HepG2 (cell line): ENCODE results near the gene KANSL1L. TPM values are rescaled to one million over a fixed set of nuclear protein-coding genes. Genes with fewer than 3 reads are reported as not detected.

Source experiments
- CREBL2 ChIP-seq: sonication (generic); formaldehyde crosslinking; IDR thresholded peaks from 2 replicates; pipeline ENCODE4 v1.8.1; 2023; ENCODE audit warnings: missing genetic modification reagents, mild to moderate bottlenecking, borderline replicate concordance
- ETV6 ChIP-seq: sonication (generic); formaldehyde crosslinking; conservative IDR thresholded peaks from 2 replicates; pipeline ENCODE4 v1.4.0; 2020; ENCODE audit warnings: missing genetic modification reagents
- FOXM1 ChIP-seq: sonication (generic); formaldehyde crosslinking; IDR thresholded peaks from 2 replicates; pipeline ENCODE4 v1.5.0; 2020; ENCODE audit warnings: missing genetic modification reagents
- GZF1 ChIP-seq: sonication (generic); formaldehyde crosslinking; IDR thresholded peaks from 2 replicates; pipeline ENCODE4 v1.5.1; 2020; ENCODE audit warnings: mild to moderate bottlenecking, missing genetic modification reagents
- HNRNPK ChIP-seq: fragments of 200-400 bp; formaldehyde crosslinking; IDR thresholded peaks from 2 replicates; pipeline ENCODE4 v1.6.1; 2018; ENCODE audit warnings: low read length, low read depth, moderate library complexity, mild to moderate bottlenecking; ENCODE audit not compliant: poor library complexity, severe bottlenecking
- KLF6 ChIP-seq: IDR thresholded peaks from 2 replicates; pipeline ENCODE4 v1.8.0; 2016; ENCODE audit warnings: missing biosample characterization, missing genetic modification reagents
- LBX2 ChIP-seq: sonication (generic); formaldehyde crosslinking; IDR thresholded peaks from 2 replicates; pipeline ENCODE4 v1.5.0; 2020; ENCODE audit warnings: missing genetic modification reagents, mild to moderate bottlenecking, borderline replicate concordance
- PLRG1 ChIP-seq: fragments of 450-650 bp; conservative IDR thresholded peaks from 2 replicates; pipeline ENCODE4 v1.6.1; 2016
- RARG ChIP-seq: sonication (generic); formaldehyde crosslinking; IDR thresholded peaks from 2 replicates; pipeline ENCODE4 v1.4.0; 2020; ENCODE audit warnings: low read depth, mild to moderate bottlenecking, missing genetic modification reagents
- RBAK ChIP-seq: sonication (generic); formaldehyde crosslinking; IDR thresholded peaks from 2 replicates; pipeline ENCODE4 v1.5.1; 2020; ENCODE audit warnings: mild to moderate bottlenecking, missing genetic modification reagents
- STAG1 ChIP-seq: sonication (generic); formaldehyde crosslinking; IDR thresholded peaks from 2 replicates; pipeline ENCODE4 v1.4.0; 2020; ENCODE audit warnings: missing genetic modification reagents
- TP53 ChIP-seq: sonication (generic); formaldehyde crosslinking; conservative IDR thresholded peaks from 2 replicates; pipeline ENCODE4 v1.4.0; 2020; ENCODE audit warnings: missing genetic modification reagents
- XBP1 ChIP-seq: sonication (generic); formaldehyde crosslinking; IDR thresholded peaks from 2 replicates; pipeline ENCODE4 v1.5.0; 2020; ENCODE audit warnings: missing genetic modification reagents
- ZBTB2 ChIP-seq: sonication (generic); formaldehyde crosslinking; IDR thresholded peaks from 2 replicates; pipeline ENCODE4 v1.8.0; 2022; ENCODE audit warnings: low read depth, missing genetic modification reagents
- ZBTB3 ChIP-seq: sonication (generic); formaldehyde crosslinking; IDR thresholded peaks from 2 replicates; pipeline ENCODE4 v1.4.0; 2020; ENCODE audit warnings: low read depth, mild to moderate bottlenecking, moderate library complexity, missing genetic modification reagents, borderline replicate concordance
- ZMAT5 ChIP-seq: sonication (generic); formaldehyde crosslinking; IDR thresholded peaks from 2 replicates; pipeline ENCODE4 v1.5.0; 2020; ENCODE audit warnings: mild to moderate bottlenecking, low read depth, missing genetic modification reagents, borderline replicate concordance
- ZNF232 ChIP-seq: sonication (generic); formaldehyde crosslinking; IDR thresholded peaks from 2 replicates; pipeline ENCODE4 v1.4.0; 2020; ENCODE audit warnings: missing genetic modification reagents, borderline replicate concordance
- ZNF253 ChIP-seq: sonication (generic); formaldehyde crosslinking; IDR thresholded peaks from 2 replicates; pipeline ENCODE4 v1.8.0; 2022; ENCODE audit warnings: mild to moderate bottlenecking, missing genetic modification reagents, borderline replicate concordance
- ZNF34 ChIP-seq: sonication (generic); formaldehyde crosslinking; IDR thresholded peaks from 2 replicates; pipeline ENCODE4 v1.4.0; 2020; ENCODE audit warnings: mild to moderate bottlenecking, missing genetic modification reagents, borderline replicate concordance
- ZNF383 ChIP-seq: sonication (generic); formaldehyde crosslinking; IDR thresholded peaks from 2 replicates; pipeline ENCODE4 v1.4.0; 2020; ENCODE audit warnings: missing genetic modification reagents, mild to moderate bottlenecking, borderline replicate concordance
- ZNF44 ChIP-seq: sonication (generic); formaldehyde crosslinking; IDR thresholded peaks from 2 replicates; pipeline ENCODE4 v1.5.1; 2020; ENCODE audit warnings: mild to moderate bottlenecking, missing genetic modification reagents
- ZNF530 ChIP-seq: sonication (generic); formaldehyde crosslinking; IDR thresholded peaks from 2 replicates; pipeline ENCODE4 v1.5.0; 2020; ENCODE audit warnings: low read depth, mild to moderate bottlenecking, missing genetic modification reagents
- ZNF543 ChIP-seq: sonication (generic); formaldehyde crosslinking; IDR thresholded peaks from 2 replicates; pipeline ENCODE4 v1.4.0; 2020; ENCODE audit warnings: mild to moderate bottlenecking, missing genetic modification reagents
- ZNF597 ChIP-seq: sonication (generic); formaldehyde crosslinking; IDR thresholded peaks from 2 replicates; pipeline ENCODE4 v1.5.0; 2020; ENCODE audit warnings: missing genetic modification reagents
- ZNF607 ChIP-seq: sonication (generic); formaldehyde crosslinking; IDR thresholded peaks from 2 replicates; pipeline ENCODE4 v1.5.1; 2020; ENCODE audit warnings: missing genetic modification reagents, mild to moderate bottlenecking, borderline replicate concordance
- ZNF614 ChIP-seq: IDR thresholded peaks from 2 replicates; pipeline ENCODE4 v1.6.1; 2018; ENCODE audit warnings: missing biosample characterization, missing genetic modification reagents, inconsistent platforms, borderline replicate concordance
- polyA plus RNA-seq, 8 experiments: library from polyadenylated mRNA; depleted of rRNA in 3 of 8; stranded (reverse) in 7 of 8; unstranded in 1 of 8; fragments of >200 nt; fragmentation: Illumina TruSeq in 4 of 8; extraction: Trizol in 4 of 8; gene quantifications; 2 replicates each; pipeline versions ENCODE4 v1.2.1 to v1.2.3, GENCODE V29; 2011 to 2016; ENCODE audit warnings: low read depth in 4 of 8, missing spikeins in 1 of 8, mixed read lengths in 1 of 8; ENCODE audit not compliant: insufficient read depth in 1 of 8
- total RNA-seq, 5 experiments: library from RNA; depleted of rRNA; stranded (reverse); fragments of >200 nt; fragmentation: Illumina TruSeq; extraction: Trizol; gene quantifications; 2 replicates each; pipeline ENCODE4 v1.2.3, GENCODE V29; 2016; ENCODE audit warnings: low read depth in 1 of 5

The KANSL1L gene
- total and polyA plus RNA-seq, 2 of the 13 experiments (the other 11 are each of a cell fraction or from before 2014, with no cell fraction given): 5.4 to 10.3 TPM

- TF ChIP-seq ZNF597 (CRISPR knock-in tag) (no peak), ZNF232 (CRISPR knock-in tag) (peak; percentile 22; the same call in 1 of the 2 replicates), HNRNPK (no peak), ZNF530 (no peak), ZNF607 (CRISPR knock-in tag) (peak; percentile 49; the same call in 1 of the 2 replicates), ZNF44 (CRISPR knock-in tag) (0 out of 2 replicates have a peak, but pooled peaks have one; percentile 85), ETV6 (CRISPR knock-in tag) (no peak), ZBTB3 (peak; percentile 32; the same call in 1 of the 2 replicates), FOXM1 (no peak), LBX2 (CRISPR knock-in tag) (0 out of 2 replicates have a peak, but pooled peaks have one; percentile 45), ZBTB2 (CRISPR knock-in tag) (no peak), KLF6 (CRISPR knock-in tag) (no peak), ZNF383 (CRISPR knock-in tag) (no peak), XBP1 (CRISPR knock-in tag) (no peak), PLRG1 (no peak), ZNF253 (CRISPR knock-in tag) (0 out of 2 replicates have a peak, but pooled peaks have one; percentile 21), RBAK (CRISPR knock-in tag) (no peak), ZMAT5 (CRISPR knock-in tag) (no peak), RARG (CRISPR knock-in tag) (no peak), ZNF543 (CRISPR knock-in tag) (no peak), GZF1 (CRISPR knock-in tag) (no peak; the same call in 1 of the 2 replicates), ZNF614 (CRISPR knock-in tag) (peak; percentile 64; the same call in 1 of the 2 replicates), ZNF34 (CRISPR knock-in tag) (no peak), CREBL2 (CRISPR knock-in tag) (peak; percentile 71; the same call in 1 of the 2 replicates), TP53 (CRISPR knock-in tag) (no peak), STAG1 (CRISPR knock-in tag) (0 out of 2 replicates have a peak, but pooled peaks have one; percentile 12)
These were observed 168.8 kb downstream of the KANSL1L start, which contains the start of gene RPE (continued) for GRCh38 chr2:210002158-210003157.
